ENCODE measurements around the gene RARG. TPM values are rescaled to one million over a fixed set of nuclear protein-coding genes. Genes with fewer than 3 reads are reported as not detected.
A peak's percentile ranks its signal among the peaks of the same experiment; 100 is the strongest.

The RARG gene
- total and polyA plus RNA-seq, 2 donors (not counting 1 experiment from before 2014, with no cell fraction given): 8.8 to 15.0 TPM

GRCh38 chr12:53182903-53183302 is 49.1 kb downstream of the RARG start:
- H3K27me3 Mint-ChIP-seq: no peaks in the 10 kb centered on the region
- intact Hi-C loops (cut with micrococcal nuclease): loop anchor here (5.0 kb wide), 1 partner anchor 269 kb away; the partner anchor contains the start of gene PCBP2
- H4K20me1 ChIP-seq (ENCODE audit: control insufficient read depth, insufficient read depth, low read length, poor library complexity, severe bottlenecking): peaks cover 68% of the 10 kb centered on the region
- no peak overlapping the region for H3K4me3 ChIP-seq (ENCODE audit: control extremely low read depth in 1 of 5, extremely low read depth in 1 of 5, insufficient read depth in 1 of 5, low read depth in 2 of 5, low read length in 4 of 5)
- ChIA-PET POLR2A (interaction anchor here (1.1 kb wide), 1 partner anchor 19 kb away, joined by 4 read pairs; no protein-coding TSS in a partner anchor), CTCF (interaction anchor here (1.3 to 7.6 kb wide), 6 partner anchors 16 to 117 kb away, joined by 4 to 56 read pairs (median 34); partner anchors contain the start of genes ESPL1 and PFDN5)
- H3K9me3 Mint-ChIP-seq (ENCODE audit: insufficient read depth): no peaks in the 10 kb centered on the region
- ATAC-seq (ENCODE audit: low read depth): no peak
- H3K4me3 Mint-ChIP-seq: peak overlapping the region; percentile 95
- no CpG with 5 or more reads among the region's 2 CpGs for WGBS (ENCODE audit: insufficient coverage)
- H3K9ac ChIP-seq (ENCODE audit: low read length): no peak overlapping the region
- no peaks in the 10 kb centered on the region for H3K27me3 ChIP-seq (replicated peaks in 1 of 4; ENCODE audit: control extremely low read depth in 1 of 4, control insufficient read depth in 3 of 4, insufficient read depth in 4 of 4, low read length in 3 of 4)
- peaks cover 54% of the 10 kb centered on the region for H3K4me1 Mint-ChIP-seq
- no peak for DNase-seq
- no peak overlapping the region for H2AFZ ChIP-seq (ENCODE audit: insufficient read depth, low read depth, low read length, poor library complexity, severe bottlenecking)
- H3K27ac Mint-ChIP-seq: peak overlapping the region; percentile 41
- H3K4me1 ChIP-seq (ENCODE audit: control insufficient read depth in 2 of 2, insufficient read depth in 2 of 2, low read length in 2 of 2): peaks cover 28 to 38% of the 10 kb centered on the region in 2 donors
- TF ChIP-seq CTCF (IDR thresholded peaks at IDR 0.05) (no peak), EZH2 (IDR thresholded peaks at IDR 0.05; ENCODE audit: borderline replicate concordance, insufficient read depth, low read depth, low read length, poor library complexity, severe bottlenecking) (no peak)
- H3K4me2 ChIP-seq (replicated peaks; ENCODE audit: low read depth, low read length, poor library complexity, severe bottlenecking): peak overlapping the region; percentile 77
- H3K36me3 ChIP-seq (replicated peaks in 1 of 2; ENCODE audit: control extremely low read depth in 1 of 2, control insufficient read depth in 1 of 2, extremely low read depth in 1 of 2, insufficient read depth in 2 of 2, low read length in 1 of 2): peaks cover 6 to 61% of the 10 kb centered on the region in 2 experiments
- peaks cover 43% of the 10 kb centered on the region for H3K79me2 ChIP-seq (ENCODE audit: control insufficient read depth, insufficient read depth, low read length)
- no peaks in the 10 kb centered on the region for H3K9me3 ChIP-seq (ENCODE audit: control extremely low read depth in 1 of 3, control insufficient read depth in 2 of 3, insufficient read depth in 1 of 3, low read length in 2 of 3)
- H3K27ac ChIP-seq (ENCODE audit: low read length in 2 of 2): no peak overlapping the region

GRCh38 chr12:53181935-53182334 is 50.1 kb downstream of the RARG start:
- Mint-ChIP-seq H3K27me3 (no peaks in the 10 kb centered on the region), H3K27ac (peak overlapping the region; percentile 12), H3K9me3 (ENCODE audit: insufficient read depth) (no peaks in the 10 kb centered on the region), H3K4me3 (peak overlapping the region; percentile 95), H3K4me1 (peaks cover 54% of the 10 kb centered on the region)
- 93% methylated on average over 2 of the region's 2 CpGs for WGBS (ENCODE audit: insufficient coverage)
- Histone ChIP-seq H3K27me3 (replicated peaks in 1 of 4; ENCODE audit: control extremely low read depth in 1 of 4, control insufficient read depth in 3 of 4, insufficient read depth in 4 of 4, low read length in 3 of 4) (no peaks in the 10 kb centered on the region), H2AFZ (ENCODE audit: insufficient read depth, low read depth, low read length, poor library complexity, severe bottlenecking) (no peak overlapping the region), H3K27ac (ENCODE audit: low read length in 2 of 2) (peak overlapping the region in 1 of 2 donors; percentile 23), H3K4me2 (replicated peaks; ENCODE audit: low read depth, low read length, poor library complexity, severe bottlenecking) (peak overlapping the region; percentile 77), H3K4me3 (ENCODE audit: control extremely low read depth in 1 of 5, extremely low read depth in 1 of 5, insufficient read depth in 1 of 5, low read depth in 2 of 5, low read length in 4 of 5) (peak overlapping the region in 2 of 5 experiments; percentile 87 to 92), H3K9me3 (ENCODE audit: control extremely low read depth in 1 of 3, control insufficient read depth in 2 of 3, insufficient read depth in 1 of 3, low read length in 2 of 3) (no peaks in the 10 kb centered on the region), H3K9ac (ENCODE audit: low read length) (peak overlapping the region; percentile 78), H4K20me1 (ENCODE audit: control insufficient read depth, insufficient read depth, low read length, poor library complexity, severe bottlenecking) (peaks cover 59% of the 10 kb centered on the region), H3K36me3 (replicated peaks in 1 of 2; ENCODE audit: control extremely low read depth in 1 of 2, control insufficient read depth in 1 of 2, extremely low read depth in 1 of 2, insufficient read depth in 2 of 2, low read length in 1 of 2) (peaks cover 6 to 52% of the 10 kb centered on the region in 2 experiments), H3K79me2 (ENCODE audit: control insufficient read depth, insufficient read depth, low read length) (peaks cover 43% of the 10 kb centered on the region), H3K4me1 (ENCODE audit: control insufficient read depth in 2 of 2, insufficient read depth in 2 of 2, low read length in 2 of 2) (peaks cover 28 to 38% of the 10 kb centered on the region in 2 donors)
- ChIA-PET CTCF (interaction anchor here (0.6 to 7.6 kb wide), 10 partner anchors 13 to 116 kb away, joined by 3 to 56 read pairs (median 10); partner anchors contain the start of genes ESPL1 and PFDN5), POLR2A (interaction anchor here (1.0 to 2.2 kb wide), 5 partner anchors 9 to 176 kb away, joined by 3 to 8 read pairs (median 4); partner anchors contain the start of gene EIF4B)
- DNase-seq: no peak
- no peak for ATAC-seq (ENCODE audit: low read depth)
- intact Hi-C loops (cut with micrococcal nuclease): loop anchor here (2.0 to 5.0 kb wide), 5 partner anchors 17 to 319 kb away; partner anchors contain the start of genes ITGB7, PCBP2 and TARBP2
- TF ChIP-seq EZH2 (IDR thresholded peaks at IDR 0.05; ENCODE audit: borderline replicate concordance, insufficient read depth, low read depth, low read length, poor library complexity, severe bottlenecking): no peak
- TF ChIP-seq CTCF (IDR thresholded peaks at IDR 0.05): no peak

Data from B cell (primary cell).